RWPE2 (cell line): Measurements from ENCODE around the gene CARD9.

ENCODE experiments used
- ATAC-seq: fragments of 200-7000 bp; cut with Tn5 transposase; 3 replicates; pipeline ENCODE4 v1.9.1; 2021; ENCODE audit warnings: low read depth
- DNase-seq: peaks from one replicate; pipeline ENCODE4 v3.0.0-alpha.2; 2020; ENCODE audit warnings: low spot score
- H3K27ac ChIP-seq: fragments of 450-650 bp; 2 replicates; pipeline ENCODE4 v1.5.1; 2017; ENCODE audit warnings: mild to moderate bottlenecking; ENCODE audit not compliant: poor library complexity, severe bottlenecking
- H3K27me3 ChIP-seq: fragments of 250-450 bp; sonication (Bioruptor Pico); 2 replicates; pipeline ENCODE4 v1.5.1; 2021; ENCODE audit warnings: mild to moderate bottlenecking, moderate library complexity; ENCODE audit not compliant: insufficient read depth, poor library complexity, severe bottlenecking
- H3K36me3 ChIP-seq: fragments of 250-450 bp; sonication (Bioruptor Pico); 2 replicates; pipeline ENCODE4 v1.5.1; 2020; ENCODE audit warnings: low read depth, mild to moderate bottlenecking, moderate library complexity
- H3K4me1 ChIP-seq: fragments of 250-450 bp; sonication (Bioruptor Pico); 2 replicates; pipeline ENCODE4 v1.5.1; 2021; ENCODE audit warnings: mild to moderate bottlenecking, moderate library complexity; ENCODE audit not compliant: insufficient read depth, poor library complexity, severe bottlenecking
- H3K4me3 ChIP-seq: fragments of 250-450 bp; sonication (Bioruptor Pico); 2 replicates; pipeline ENCODE4 v1.5.1; 2021; ENCODE audit warnings: mild to moderate bottlenecking, moderate library complexity; ENCODE audit not compliant: severe bottlenecking
- H3K9me3 ChIP-seq: fragments of 250-450 bp; sonication (Bioruptor Pico); 2 replicates; pipeline ENCODE4 v1.5.1; 2021; ENCODE audit warnings: mild to moderate bottlenecking, moderate library complexity; ENCODE audit not compliant: severe bottlenecking
- TF ChIP-seq, protein P1 (sequence below): fragments of 450-650 bp; IDR thresholded peaks from one replicate; pipeline ENCODE4 v1.5.1; 2017; ENCODE audit warnings: mild to moderate bottlenecking, moderate library complexity; ENCODE audit not compliant: poor library complexity, severe bottlenecking

CARD9 gene

DNA sequence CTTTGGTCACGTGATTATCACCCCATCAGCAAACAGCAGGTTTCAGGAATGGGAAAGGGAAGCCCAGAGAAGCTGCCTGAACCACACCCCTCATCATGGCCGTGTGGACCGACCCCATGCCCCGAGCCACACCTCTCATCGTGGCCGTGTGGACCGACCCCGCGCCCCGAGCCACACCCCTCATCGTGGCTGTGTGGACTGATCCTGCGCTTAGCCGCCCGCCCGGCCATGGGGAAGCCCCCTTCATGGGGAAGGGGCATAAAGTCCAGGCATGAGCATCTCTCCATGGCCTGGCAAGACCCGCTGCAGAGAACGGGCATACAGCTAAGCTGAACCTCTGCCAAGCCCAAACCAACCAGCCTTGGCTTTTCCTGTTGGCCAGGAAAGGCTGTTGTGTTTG lies 20.1 kb upstream of the CARD9 start:
- Histone ChIP-seq H3K27me3 (no peaks in the 10 kb centered on the region), H3K4me3 (no peak overlapping the region), H3K36me3 (peaks cover 88% of the 10 kb centered on the region), H3K4me1 (no peaks in the 10 kb centered on the region), H3K27ac (no peak overlapping the region), H3K9me3 (no peaks in the 10 kb centered on the region)
- DNase-seq (no peak), ATAC-seq (no peak)
- TF ChIP-seq, protein P1, sequence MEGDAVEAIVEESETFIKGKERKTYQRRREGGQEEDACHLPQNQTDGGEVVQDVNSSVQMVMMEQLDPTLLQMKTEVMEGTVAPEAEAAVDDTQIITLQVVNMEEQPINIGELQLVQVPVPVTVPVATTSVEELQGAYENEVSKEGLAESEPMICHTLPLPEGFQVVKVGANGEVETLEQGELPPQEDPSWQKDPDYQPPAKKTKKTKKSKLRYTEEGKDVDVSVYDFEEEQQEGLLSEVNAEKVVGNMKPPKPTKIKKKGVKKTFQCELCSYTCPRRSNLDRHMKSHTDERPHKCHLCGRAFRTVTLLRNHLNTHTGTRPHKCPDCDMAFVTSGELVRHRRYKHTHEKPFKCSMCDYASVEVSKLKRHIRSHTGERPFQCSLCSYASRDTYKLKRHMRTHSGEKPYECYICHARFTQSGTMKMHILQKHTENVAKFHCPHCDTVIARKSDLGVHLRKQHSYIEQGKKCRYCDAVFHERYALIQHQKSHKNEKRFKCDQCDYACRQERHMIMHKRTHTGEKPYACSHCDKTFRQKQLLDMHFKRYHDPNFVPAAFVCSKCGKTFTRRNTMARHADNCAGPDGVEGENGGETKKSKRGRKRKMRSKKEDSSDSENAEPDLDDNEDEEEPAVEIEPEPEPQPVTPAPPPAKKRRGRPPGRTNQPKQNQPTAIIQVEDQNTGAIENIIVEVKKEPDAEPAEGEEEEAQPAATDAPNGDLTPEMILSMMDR, result no peak

DNA sequence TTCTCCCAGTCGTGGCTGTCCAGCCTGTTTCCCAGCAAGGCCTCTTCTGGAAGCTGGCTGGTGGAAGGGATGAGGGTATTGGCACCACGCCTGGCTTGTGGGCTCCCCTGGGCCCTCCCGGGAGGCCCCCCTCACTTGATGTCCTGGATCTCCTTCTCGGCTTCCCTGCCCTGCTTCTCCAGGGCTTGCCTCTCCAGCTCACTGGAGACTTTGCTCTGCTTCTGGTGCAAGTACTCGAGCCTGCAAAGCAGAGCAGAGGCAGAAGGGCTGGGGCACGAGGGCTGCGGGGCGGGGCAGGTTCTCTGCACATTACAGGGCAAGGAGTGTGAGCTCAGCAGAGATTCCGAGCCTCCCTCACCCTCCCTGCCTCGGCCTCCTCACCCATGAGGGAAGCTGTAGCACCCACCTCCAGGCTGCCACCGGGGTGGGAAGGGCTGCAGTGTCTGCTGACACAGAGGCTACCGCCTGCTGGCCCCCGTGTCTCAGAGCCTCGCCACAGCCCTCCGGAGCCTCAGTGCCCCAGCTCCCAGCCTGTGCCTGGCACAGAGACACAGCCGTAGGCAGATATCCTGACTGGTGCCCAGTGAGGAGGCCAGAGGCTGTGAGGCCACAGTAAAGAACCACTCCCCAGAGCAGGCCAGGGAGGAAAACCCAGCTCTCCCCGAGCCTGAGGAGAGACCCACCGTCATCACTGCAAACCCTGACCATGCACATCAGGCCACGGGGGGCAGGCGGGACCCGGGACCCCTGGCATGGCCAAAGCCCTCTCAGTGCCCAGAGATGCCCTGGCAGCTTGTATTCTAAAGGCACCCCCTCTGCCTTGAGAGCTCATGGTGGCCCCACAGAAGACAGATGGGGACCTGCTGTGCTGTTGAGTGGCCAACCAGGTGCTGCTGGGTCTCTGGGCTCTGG lies 19.3 kb upstream of the CARD9 start:
- Histone ChIP-seq H3K4me1 (no peaks in the 10 kb centered on the region), H3K4me3 (no peak overlapping the region), H3K36me3 (peaks cover 88% of the 10 kb centered on the region), H3K27ac (no peak overlapping the region), H3K27me3 (no peaks in the 10 kb centered on the region), H3K9me3 (no peaks in the 10 kb centered on the region)
- TF ChIP-seq, protein P1, result no peak
- DNase-seq, result no peak
- no peak for ATAC-seq

DNA sequence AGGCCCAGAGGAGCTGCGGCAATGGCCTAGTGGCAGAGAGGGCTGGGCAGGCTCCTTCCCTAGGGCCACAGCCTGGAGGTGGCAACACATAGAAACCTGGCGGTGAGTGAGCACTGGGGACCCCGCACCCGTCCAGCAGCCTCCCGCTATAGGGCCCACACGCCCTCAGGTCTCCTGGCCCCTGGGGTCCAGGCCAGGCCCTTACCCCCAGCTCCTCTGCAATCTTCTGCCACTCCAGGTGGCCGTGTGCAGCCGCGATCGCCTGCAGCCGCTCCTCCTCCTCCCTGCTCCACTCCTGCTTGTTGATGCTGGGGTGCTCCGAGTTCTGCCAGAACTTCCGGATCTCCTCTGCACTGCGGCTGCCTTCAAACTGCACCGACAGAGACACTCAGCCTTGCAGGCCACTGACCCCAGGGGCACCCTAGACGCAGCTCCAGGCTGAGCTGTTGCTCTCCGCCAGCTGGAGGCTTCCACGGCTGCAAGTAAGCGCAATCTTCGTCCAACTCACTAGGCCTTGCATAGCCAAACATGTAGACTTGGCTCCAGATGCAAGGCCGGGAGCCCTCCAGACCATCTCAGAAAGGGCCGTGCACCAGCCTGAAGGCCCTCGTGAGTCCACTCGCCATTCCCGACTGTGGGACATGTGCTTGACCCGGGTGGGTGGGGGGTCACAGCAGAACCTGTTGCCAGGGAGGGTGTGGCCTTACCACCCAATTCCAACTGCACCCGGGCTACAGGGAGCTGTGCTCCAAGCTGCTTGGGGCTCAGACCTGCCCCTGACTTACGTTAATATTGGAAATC lies 18.5 kb upstream of the CARD9 start:
- DNase-seq (no peak), ATAC-seq (no peak)
- H3K4me1 ChIP-seq, result no peaks in the 10 kb centered on the region
- H3K9me3 ChIP-seq, result no peaks in the 10 kb centered on the region
- H3K36me3 ChIP-seq, result peaks cover 92% of the 10 kb centered on the region
- TF ChIP-seq, protein P1, result no peak
- H3K27me3 ChIP-seq, result no peaks in the 10 kb centered on the region
- H3K27ac ChIP-seq, result no peak overlapping the region
- H3K4me3 ChIP-seq, result no peak overlapping the region

DNA sequence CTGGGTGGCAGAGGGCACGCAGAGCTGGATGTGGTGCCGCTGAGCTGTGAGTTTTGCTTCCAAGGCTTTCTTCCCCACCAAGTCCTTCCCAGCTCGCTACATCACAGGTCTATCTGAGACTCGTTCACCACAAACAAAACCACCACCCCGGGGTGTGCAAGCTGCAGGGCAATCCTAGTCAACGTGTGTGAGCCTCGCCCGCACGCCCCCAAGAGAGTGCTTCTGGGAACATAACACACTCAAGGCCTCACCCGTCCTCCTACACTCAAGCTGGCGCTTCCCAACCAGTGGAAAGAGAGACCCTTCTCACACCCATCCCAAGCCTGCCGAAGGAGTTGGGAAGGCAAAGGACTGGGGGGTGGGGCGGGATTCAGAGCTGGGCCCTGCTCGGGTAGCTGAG lies 15.9 kb upstream of the CARD9 start:
- Histone ChIP-seq H3K4me1 (no peaks in the 10 kb centered on the region), H3K27ac (no peak overlapping the region), H3K9me3 (no peaks in the 10 kb centered on the region), H3K36me3 (peaks cover 87% of the 10 kb centered on the region), H3K4me3 (no peak overlapping the region), H3K27me3 (no peaks in the 10 kb centered on the region)
- DNase-seq (no peak), ATAC-seq (no peak)
- TF ChIP-seq, protein P1, result no peak

DNA sequence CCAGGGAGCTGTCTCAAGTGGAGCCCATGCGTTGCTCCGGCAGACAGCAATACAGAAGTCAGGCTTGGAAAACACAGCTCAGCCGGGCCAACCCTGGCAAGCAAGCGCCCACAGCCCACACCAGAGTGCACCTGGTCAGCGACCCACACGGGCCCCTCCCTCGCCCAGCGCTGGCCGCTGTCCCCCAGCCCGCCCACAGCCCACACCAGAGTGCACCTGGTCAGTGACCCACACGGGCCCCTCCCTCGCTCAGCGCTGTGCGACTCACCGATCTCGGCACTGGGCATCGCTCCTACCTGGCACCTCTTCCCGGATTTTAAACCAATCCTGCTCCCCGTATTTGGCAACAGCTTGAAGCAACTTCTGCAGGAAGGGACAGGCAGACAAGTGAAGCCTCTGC lies 13.7 kb upstream of the CARD9 start:
- TF ChIP-seq, protein P1, result no peak
- Histone ChIP-seq H3K27me3 (no peaks in the 10 kb centered on the region), H3K4me3 (no peak overlapping the region), H3K27ac (no peak overlapping the region), H3K9me3 (no peaks in the 10 kb centered on the region), H3K36me3 (peaks cover 69% of the 10 kb centered on the region), H3K4me1 (no peaks in the 10 kb centered on the region)
- DNase-seq, result no peak
- no peak for ATAC-seq
